ENCODE data around the gene B3GALT6. TPM values are rescaled to one million over a fixed set of nuclear protein-coding genes. Genes with fewer than 3 reads are reported as not detected.

Gene B3GALT6
- total RNA-seq, 1 donor from 2014 or later: 30.4 TPM

Other genes with a start within 250 kb of the B3GALT6 start
- 23.3 and 24.8 TPM in 2 replicates for gene HES4, start 232.1 kb upstream of the B3GALT6 start, total RNA-seq
- 109 TPM in 2 replicates for gene ISG15, start 218.7 kb upstream of the B3GALT6 start, total RNA-seq
- 35.7 and 53.8 TPM in 2 replicates for gene AGRN, start 212.1 kb upstream of the B3GALT6 start, total RNA-seq
- not detected in 2 replicates for gene RNF223, start 157.9 kb upstream of the B3GALT6 start, total RNA-seq
- 4.8 and 5.2 TPM in 2 replicates for gene C1orf159, start 116.1 kb upstream of the B3GALT6 start, total RNA-seq
- not detected in 2 replicates for gene TTLL10, start 58.4 kb upstream of the B3GALT6 start, total RNA-seq
- 0.22 and 0.60 TPM in 2 replicates for gene TNFRSF18, start 25.6 kb upstream of the B3GALT6 start, total RNA-seq
- gene TNFRSF4, start 18.1 kb upstream of the B3GALT6 start, total RNA-seq: 1.5 and 4.2 TPM in 2 replicates
- gene SDF4, start 236 bp upstream of the B3GALT6 start, total RNA-seq: 59.3 and 93.5 TPM in 2 replicates
- gene C1QTNF12, start 14.5 kb downstream of the B3GALT6 start, total RNA-seq: 0.20 and 0.22 TPM in 2 replicates
- gene UBE2J2, start 41.6 kb downstream of the B3GALT6 start, total RNA-seq: 28.1 and 34.9 TPM in 2 replicates
- gene SCNN1D, start 48.2 kb downstream of the B3GALT6 start, total RNA-seq: under 0.01 and 0.20 TPM in 2 replicates
- gene ACAP3, start 75.7 kb downstream of the B3GALT6 start, total RNA-seq: 10.0 and 14.7 TPM in 2 replicates
- 6.9 and 8.1 TPM in 2 replicates for gene PUSL1, start 76.4 kb downstream of the B3GALT6 start, total RNA-seq
- gene INTS11, start 92.4 kb downstream of the B3GALT6 start, total RNA-seq: 44.9 and 50.4 TPM in 2 replicates
- 10.7 and 16.3 TPM in 2 replicates for gene CPTP, start 92.6 kb downstream of the B3GALT6 start, total RNA-seq
- gene TAS1R3, start 99.0 kb downstream of the B3GALT6 start, total RNA-seq: under 0.01 and 0.20 TPM in 2 replicates
- 19.4 and 39.7 TPM in 2 replicates for gene DVL1, start 117.2 kb downstream of the B3GALT6 start, total RNA-seq
- gene MXRA8, start 126.3 kb downstream of the B3GALT6 start, total RNA-seq: 0.20 and 0.44 TPM in 2 replicates
- gene AURKAIP1, start 143.0 kb downstream of the B3GALT6 start, total RNA-seq: 83.2 and 87.7 TPM in 2 replicates
- gene CCNL2, start 167.1 kb downstream of the B3GALT6 start, total RNA-seq: 36.0 and 57.9 TPM in 2 replicates
- 79.8 and 90.2 TPM in 2 replicates for gene MRPL20, start 175.1 kb downstream of the B3GALT6 start, total RNA-seq
- gene ANKRD65, start 189.0 kb downstream of the B3GALT6 start, total RNA-seq: under 0.01 and 0.22 TPM in 2 replicates
- gene VWA1, start 203.5 kb downstream of the B3GALT6 start, total RNA-seq: 2.2 and 5.0 TPM in 2 replicates
- gene ATAD3C, start 217.5 kb downstream of the B3GALT6 start, total RNA-seq: under 0.01 TPM in 2 replicates
- 13.5 and 19.4 TPM in 2 replicates for gene ATAD3B, start 239.5 kb downstream of the B3GALT6 start, total RNA-seq

Measured in lung microvascular endothelial cell (primary cell).